ENCODE results near the gene CLDN12. TPM values are rescaled to one million over a fixed set of nuclear protein-coding genes. Genes with fewer than 3 reads are reported as not detected.

The CLDN12 gene
- polyA plus RNA-seq, 1 donor (not counting 4 experiments of a cell fraction or from before 2014, with no cell fraction given) = 62.5 TPM

DNA sequence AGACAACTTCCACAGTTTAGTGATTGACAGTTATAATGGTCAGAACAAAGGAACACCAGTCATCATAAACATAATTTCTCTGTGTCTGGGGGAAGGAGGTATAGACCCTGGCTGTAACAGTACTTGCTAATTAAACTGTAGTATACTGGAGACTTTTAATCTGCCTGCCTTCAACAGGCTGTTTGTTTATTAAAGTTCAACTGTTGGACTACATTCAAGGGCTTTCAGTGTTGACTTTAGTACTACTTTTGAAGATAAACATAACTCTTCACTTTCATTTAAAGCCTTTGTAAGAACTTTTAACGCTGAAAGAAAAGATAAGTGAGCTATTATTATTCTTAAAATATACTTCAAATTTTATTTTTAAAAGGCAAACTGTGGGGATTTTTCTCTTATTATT is 50.7 kb downstream of the CLDN12 start:
- FAIRE-seq (no peak), DNase-seq (ENCODE audit: low read depth, low spot score) (no peak)
- Histone ChIP-seq H3K9ac (ENCODE audit: control insufficient read depth, extremely low read depth, insufficient read depth, low read length) (no peak overlapping the region), H3K36me3 (ENCODE audit: control insufficient read depth in 2 of 2, extremely low read depth in 1 of 2, insufficient read depth in 2 of 2, low read length in 2 of 2) (no peaks in the 10 kb centered on the region), H3K79me2 (ENCODE audit: control insufficient read depth, insufficient read depth, low read length) (no peaks in the 10 kb centered on the region), H3K4me3 (ENCODE audit: control insufficient read depth in 2 of 3, extremely low read depth in 1 of 3, insufficient read depth in 2 of 3, low read depth in 1 of 3, low read length in 3 of 3) (no peak overlapping the region), H3K4me2 (ENCODE audit: control insufficient read depth, extremely low read depth, insufficient read depth, low read depth, low read length) (no peak overlapping the region), H2AFZ (ENCODE audit: control insufficient read depth, low read length) (no peak overlapping the region), H3K9me3 (ENCODE audit: control insufficient read depth, low read depth, low read length) (no peaks in the 10 kb centered on the region), H3K27me3 (ENCODE audit: control insufficient read depth, extremely low read depth, insufficient read depth, low read length) (no peaks in the 10 kb centered on the region), H3K4me1 (ENCODE audit: control insufficient read depth, extremely low read depth, insufficient read depth, low read length) (no peaks in the 10 kb centered on the region), H3K27ac (ENCODE audit: control insufficient read depth, insufficient read depth, low read length) (no peak overlapping the region), H4K20me1 (ENCODE audit: control insufficient read depth, extremely low read depth, insufficient read depth, low read length) (no peaks in the 10 kb centered on the region), H3K9me1 (ENCODE audit: control insufficient read depth, extremely low read depth, insufficient read depth, low read length) (no peaks in the 10 kb centered on the region)
- dilution Hi-C loops (cut with MboI; ENCODE audit: extremely low pct_ligation_motif_present, low sequenced_read_pairs) = no loop called here
- TF ChIP-seq, protein P1, sequence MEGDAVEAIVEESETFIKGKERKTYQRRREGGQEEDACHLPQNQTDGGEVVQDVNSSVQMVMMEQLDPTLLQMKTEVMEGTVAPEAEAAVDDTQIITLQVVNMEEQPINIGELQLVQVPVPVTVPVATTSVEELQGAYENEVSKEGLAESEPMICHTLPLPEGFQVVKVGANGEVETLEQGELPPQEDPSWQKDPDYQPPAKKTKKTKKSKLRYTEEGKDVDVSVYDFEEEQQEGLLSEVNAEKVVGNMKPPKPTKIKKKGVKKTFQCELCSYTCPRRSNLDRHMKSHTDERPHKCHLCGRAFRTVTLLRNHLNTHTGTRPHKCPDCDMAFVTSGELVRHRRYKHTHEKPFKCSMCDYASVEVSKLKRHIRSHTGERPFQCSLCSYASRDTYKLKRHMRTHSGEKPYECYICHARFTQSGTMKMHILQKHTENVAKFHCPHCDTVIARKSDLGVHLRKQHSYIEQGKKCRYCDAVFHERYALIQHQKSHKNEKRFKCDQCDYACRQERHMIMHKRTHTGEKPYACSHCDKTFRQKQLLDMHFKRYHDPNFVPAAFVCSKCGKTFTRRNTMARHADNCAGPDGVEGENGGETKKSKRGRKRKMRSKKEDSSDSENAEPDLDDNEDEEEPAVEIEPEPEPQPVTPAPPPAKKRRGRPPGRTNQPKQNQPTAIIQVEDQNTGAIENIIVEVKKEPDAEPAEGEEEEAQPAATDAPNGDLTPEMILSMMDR (optimal IDR thresholded peaks at IDR 0.05 in 1 of 3, IDR thresholded peaks at IDR 0.05 in 1 of 3, conservative IDR thresholded peaks at IDR 0.05 in 1 of 3; ENCODE audit: extremely low read depth in 1 of 3, insufficient read depth in 2 of 3, low read length in 3 of 3) = no peak

DNA sequence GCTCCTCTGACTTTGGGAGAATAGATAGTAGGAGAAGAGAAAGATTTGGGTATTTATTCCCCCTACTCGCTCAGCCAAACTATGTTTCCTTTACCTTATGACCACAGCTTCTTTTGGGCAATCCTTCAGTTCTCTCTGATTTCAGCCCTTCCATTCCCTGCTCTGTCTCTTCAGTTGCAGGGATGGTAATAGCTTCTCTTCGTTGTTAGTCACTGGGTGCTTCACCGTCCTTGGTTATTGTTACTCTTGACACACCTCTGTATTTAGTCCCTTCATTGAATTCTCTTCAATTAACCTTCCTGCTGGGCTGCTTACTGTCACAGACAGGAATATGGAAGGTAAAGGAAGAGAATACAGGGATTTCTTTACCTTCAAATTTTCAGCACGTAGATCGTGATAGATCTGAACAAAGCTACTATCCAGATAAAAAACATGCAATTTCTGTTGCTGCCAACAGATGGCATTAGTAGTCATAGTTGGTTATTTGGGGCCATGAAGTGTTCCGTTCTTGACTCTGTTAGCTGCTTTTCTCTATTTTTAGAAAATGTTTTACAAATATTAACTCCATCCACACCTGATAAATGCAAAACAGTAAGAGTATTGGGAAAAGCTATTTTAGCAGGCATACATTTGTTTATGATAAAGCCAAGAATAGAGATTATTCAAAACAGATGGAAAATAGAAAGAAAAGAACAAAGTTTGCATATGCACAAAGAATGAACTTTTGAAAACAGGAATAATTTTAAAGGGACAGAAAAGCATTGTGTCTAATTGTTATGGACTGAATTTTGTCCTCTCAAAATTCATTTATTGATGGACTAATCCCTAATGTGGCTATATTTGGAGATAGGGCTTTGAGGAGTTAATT is 52.1 kb downstream of the CLDN12 start:
- dilution Hi-C loops (cut with MboI; ENCODE audit: extremely low pct_ligation_motif_present, low sequenced_read_pairs) = no loop called here
- H2AFZ ChIP-seq (ENCODE audit: control insufficient read depth, low read length) = peak overlapping the region; percentile 70
- H3K9me1 ChIP-seq (ENCODE audit: control insufficient read depth, extremely low read depth, insufficient read depth, low read length) = no peaks in the 10 kb centered on the region
- H3K36me3 ChIP-seq (ENCODE audit: control insufficient read depth in 2 of 2, extremely low read depth in 1 of 2, insufficient read depth in 2 of 2, low read length in 2 of 2) = no peaks in the 10 kb centered on the region
- H3K4me2 ChIP-seq (ENCODE audit: control insufficient read depth, extremely low read depth, insufficient read depth, low read depth, low read length) = peak overlapping the region; percentile 69
- H3K4me3 ChIP-seq (ENCODE audit: control insufficient read depth in 2 of 3, extremely low read depth in 1 of 3, insufficient read depth in 2 of 3, low read depth in 1 of 3, low read length in 3 of 3) = no peak overlapping the region
- no peaks in the 10 kb centered on the region for H3K9me3 ChIP-seq (ENCODE audit: control insufficient read depth, low read depth, low read length)
- TF ChIP-seq, protein P1 (optimal IDR thresholded peaks at IDR 0.05 in 1 of 3, IDR thresholded peaks at IDR 0.05 in 1 of 3, conservative IDR thresholded peaks at IDR 0.05 in 1 of 3; ENCODE audit: extremely low read depth in 1 of 3, insufficient read depth in 2 of 3, low read length in 3 of 3) = peak in 2 of 3 experiments; percentile 57 to 71
- TF ChIP-seq EZH2 (IDR thresholded peaks at IDR 0.05; ENCODE audit: low read length) = no peak
- DNase-seq (ENCODE audit: low read depth, low spot score) = no peak
- H3K27ac ChIP-seq (ENCODE audit: control insufficient read depth, insufficient read depth, low read length) = no peak overlapping the region
- H3K4me1 ChIP-seq (ENCODE audit: control insufficient read depth, extremely low read depth, insufficient read depth, low read length) = no peaks in the 10 kb centered on the region
- H3K27me3 ChIP-seq (ENCODE audit: control insufficient read depth, extremely low read depth, insufficient read depth, low read length) = no peaks in the 10 kb centered on the region
- no peak overlapping the region for H3K9ac ChIP-seq (ENCODE audit: control insufficient read depth, extremely low read depth, insufficient read depth, low read length)
- H3K79me2 ChIP-seq (ENCODE audit: control insufficient read depth, insufficient read depth, low read length) = no peaks in the 10 kb centered on the region
- peak; percentile 74 for FAIRE-seq
- no peaks in the 10 kb centered on the region for H4K20me1 ChIP-seq (ENCODE audit: control insufficient read depth, extremely low read depth, insufficient read depth, low read length)
